GM21390 (cell line): ENCODE results near the gene PRPSAP1.
"Not testable (repeated sequence)": the region's sequence is repeated elsewhere in the genome, so short reads cannot be mapped to it uniquely, and the experiment has no call there.

Source experiments
- ATAC-seq: cut with Tn5 transposase; IDR thresholded peaks from one replicate; pipeline ENCODE4 v1.9.1; 2021; ENCODE audit not compliant: unreplicated experiment

Gene PRPSAP1

GRCh38 chr17:76360461-76360860 lies 6.7 kb upstream of the PRPSAP1 start:
- no peak for ATAC-seq

- not testable (repeated sequence) for ATAC-seq
Measured at GRCh38 chr17:76359776-76360175, 6.1 kb upstream of the PRPSAP1 start.

GRCh38 chr17:76359375-76359774 lies 5.7 kb upstream of the PRPSAP1 start:
- ATAC-seq = no peak

- no peak for ATAC-seq
Measured at GRCh38 chr17:76357597-76358158, 4.0 kb upstream of the PRPSAP1 start.

GRCh38 chr17:76356803-76357456 lies 3.2 kb upstream of the PRPSAP1 start:
- no peak for ATAC-seq

GRCh38 chr17:76354747-76355310 lies 1.1 kb upstream of the PRPSAP1 start:
- no peak for ATAC-seq

- ATAC-seq = no peak
Measured at GRCh38 chr17:76354317-76354729, 607 bp upstream of the PRPSAP1 start.

GRCh38 chr17:76353004-76353598 lies 615 bp downstream of the PRPSAP1 start:
- peak; percentile 14 for ATAC-seq

- no peak for ATAC-seq
Measured at GRCh38 chr17:76351526-76352071, 2.1 kb downstream of the PRPSAP1 start.

GRCh38 chr17:76350463-76350862 lies 3.3 kb downstream of the PRPSAP1 start:
- ATAC-seq = no peak

- ATAC-seq = not testable (repeated sequence)
Measured at GRCh38 chr17:76346936-76347335, 6.8 kb downstream of the PRPSAP1 start.

GRCh38 chr17:76345377-76345974 lies 8.2 kb downstream of the PRPSAP1 start:
- ATAC-seq = no peak

- no peak for ATAC-seq
Measured at GRCh38 chr17:76343106-76343505, 10.6 kb downstream of the PRPSAP1 start.

- no peak for ATAC-seq
Measured at GRCh38 chr17:76341301-76341700, 12.4 kb downstream of the PRPSAP1 start.

GRCh38 chr17:76337413-76337777 lies 16.3 kb downstream of the PRPSAP1 start:
- no peak for ATAC-seq

- no peak for ATAC-seq
Measured at GRCh38 chr17:76336756-76337412, 16.8 kb downstream of the PRPSAP1 start.

- no peak for ATAC-seq
Measured at GRCh38 chr17:76335716-76336381, 17.9 kb downstream of the PRPSAP1 start.

- ATAC-seq = no peak
Measured at GRCh38 chr17:76333673-76334505, 19.8 kb downstream of the PRPSAP1 start.

- ATAC-seq = no peak
Measured at GRCh38 chr17:76331083-76331482, 22.6 kb downstream of the PRPSAP1 start.

- no peak for ATAC-seq
Measured at GRCh38 chr17:76329664-76330063, 24.1 kb downstream of the PRPSAP1 start.
